Suprapubic skin (tissue), 4 donors: Measurements from ENCODE around the gene COBLL1. TPM values are rescaled to one million over a fixed set of nuclear protein-coding genes. Genes with fewer than 3 reads are reported as not detected.

Experiments used
- DNase-seq, 2 donors: peaks; one replicate each; pipeline ENCODE4 v3.0.0-alpha.2; 2019; ENCODE audit warnings: low spot score in 2 of 2
- H3K27ac ChIP-seq: fragments of 200-600 bp; sonication (generic); one replicate; pipeline ENCODE4 v1.5.1; 2019
- H3K27me3 ChIP-seq: fragments of 200-600 bp; sonication (generic); one replicate; pipeline ENCODE4 v1.5.1; 2019
- H3K36me3 ChIP-seq: fragments of 200-600 bp; sonication (generic); one replicate; pipeline ENCODE4 v1.5.1; 2019
- H3K4me1 ChIP-seq: fragments of 200-600 bp; sonication (generic); one replicate; pipeline ENCODE4 v1.5.1; 2019
- H3K4me3 ChIP-seq: fragments of 200-600 bp; sonication (generic); one replicate; pipeline ENCODE4 v1.5.1; 2019; ENCODE audit warnings: mild to moderate bottlenecking
- H3K9me3 ChIP-seq: fragments of 200-600 bp; sonication (generic); one replicate; pipeline ENCODE4 v1.5.1; 2019
- CTCF ChIP-seq, 2 donors: fragments of 200-600 bp in 1 of 2; fragments of 450-650 bp in 1 of 2; sonication (generic) in 1 of 2; IDR thresholded peaks; one replicate each; pipeline ENCODE4 v1.5.1; 2016 to 2019; ENCODE audit warnings: antibody characterized with exemption in 2 of 2, mild to moderate bottlenecking in 1 of 2, moderate library complexity in 1 of 2
- EP300 ChIP-seq: sonication (generic); formaldehyde crosslinking; IDR thresholded peaks from one replicate; pipeline ENCODE4 v1.6.1; 2017; ENCODE audit warnings: antibody characterized with exemption
- POLR2A ChIP-seq, 2 donors: fragments of 450-650 bp; IDR thresholded peaks; one replicate each; pipeline ENCODE4 v1.6.1; 2017; ENCODE audit warnings: antibody characterized with exemption in 2 of 2, mild to moderate bottlenecking in 2 of 2, moderate library complexity in 2 of 2
- POLR2AphosphoS5 ChIP-seq, 3 donors: sonication (generic); formaldehyde crosslinking; IDR thresholded peaks; one replicate each; pipeline ENCODE4 v1.6.1; 2017; ENCODE audit warnings: antibody characterized with exemption in 3 of 3
- WGBS: methylation state at CpG from one replicate; pipeline ENCODE4 v1.1.5; 2018; 5-methylcytosine and 5-hydroxymethylcytosine counted together
- total RNA-seq, 4 donors: library from RNA; depleted of rRNA; stranded (reverse); fragments of >200 nt; gene quantifications; one replicate each; pipeline ENCODE4 v1.1.0, GENCODE V29; 2016

COBLL1 gene
- total RNA-seq, 4 donors from 2014 or later, result 36.2 to 170 (median 61.0) TPM

- Histone ChIP-seq H3K27me3 (no peaks in the 10 kb centered on the region), H3K4me3 (no peak overlapping the region), H3K36me3 (no peaks in the 10 kb centered on the region), H3K9me3 (no peaks in the 10 kb centered on the region), H3K4me1 (peaks cover 32% of the 10 kb centered on the region), H3K27ac (peak overlapping the region; percentile 24)
- DNase-seq, result no peak
- WGBS, result 40% methylated on average over 2 of the region's 2 CpGs
- no peak for TF ChIP-seq POLR2A (IDR thresholded peaks at IDR 0.05)
- TF ChIP-seq POLR2AphosphoS5 (IDR thresholded peaks at IDR 0.05), result no peak
- no peak for TF ChIP-seq CTCF (IDR thresholded peaks at IDR 0.05)
- TF ChIP-seq EP300, result no peak
These were observed 59.3 kb downstream of the COBLL1 start for GRCh38 chr2:164782323-164782722.

GRCh38 chr2:164781394-164781793 lies 60.2 kb downstream of the COBLL1 start:
- no peak overlapping the region for H3K4me3 ChIP-seq
- no peaks in the 10 kb centered on the region for H3K9me3 ChIP-seq
- H3K36me3 ChIP-seq, result no peaks in the 10 kb centered on the region
- H3K27ac ChIP-seq, result peak overlapping the region; percentile 24
- H3K27me3 ChIP-seq, result no peaks in the 10 kb centered on the region
- peaks cover 32% of the 10 kb centered on the region for H3K4me1 ChIP-seq
- WGBS, result 63% methylated on average over 1 of the region's 1 CpG
- DNase-seq, result no peak
- no peak for TF ChIP-seq EP300
- no peak for TF ChIP-seq POLR2AphosphoS5 (IDR thresholded peaks at IDR 0.05)
- no peak for TF ChIP-seq POLR2A (IDR thresholded peaks at IDR 0.05)
- no peak for TF ChIP-seq CTCF (IDR thresholded peaks at IDR 0.05)

- Histone ChIP-seq H3K9me3 (no peaks in the 10 kb centered on the region), H3K27me3 (no peaks in the 10 kb centered on the region), H3K36me3 (no peaks in the 10 kb centered on the region), H3K27ac (no peak overlapping the region), H3K4me3 (no peak overlapping the region), H3K4me1 (peaks cover 30% of the 10 kb centered on the region)
- DNase-seq, result no peak
- 85% methylated on average over 9 of the region's 9 CpGs for WGBS
- TF ChIP-seq POLR2A (IDR thresholded peaks at IDR 0.05), result no peak
- TF ChIP-seq POLR2AphosphoS5 (IDR thresholded peaks at IDR 0.05), result no peak
- TF ChIP-seq CTCF (IDR thresholded peaks at IDR 0.05), result no peak
- TF ChIP-seq EP300, result no peak
These were observed 60.9 kb downstream of the COBLL1 start for GRCh38 chr2:164780611-164781178.

GRCh38 chr2:164779383-164780057 lies 62.1 kb downstream of the COBLL1 start:
- H3K9me3 ChIP-seq, result no peaks in the 10 kb centered on the region
- H3K27ac ChIP-seq, result no peak overlapping the region
- DNase-seq, result no peak
- H3K4me3 ChIP-seq, result no peak overlapping the region
- H3K36me3 ChIP-seq, result no peaks in the 10 kb centered on the region
- WGBS, result 78% methylated on average over 7 of the region's 7 CpGs
- H3K27me3 ChIP-seq, result no peaks in the 10 kb centered on the region
- TF ChIP-seq POLR2AphosphoS5 (IDR thresholded peaks at IDR 0.05), result no peak
- TF ChIP-seq EP300, result no peak
- no peak for TF ChIP-seq CTCF (IDR thresholded peaks at IDR 0.05)
- TF ChIP-seq POLR2A (IDR thresholded peaks at IDR 0.05), result no peak
- peaks cover 19% of the 10 kb centered on the region for H3K4me1 ChIP-seq

GRCh38 chr2:164778723-164779122 lies 62.9 kb downstream of the COBLL1 start:
- WGBS, result 89% methylated on average over 3 of the region's 3 CpGs
- no peaks in the 10 kb centered on the region for H3K9me3 ChIP-seq
- DNase-seq, result no peak
- H3K4me1 ChIP-seq, result peaks cover 19% of the 10 kb centered on the region
- no peaks in the 10 kb centered on the region for H3K27me3 ChIP-seq
- no peak for TF ChIP-seq CTCF (IDR thresholded peaks at IDR 0.05)
- TF ChIP-seq POLR2A (IDR thresholded peaks at IDR 0.05), result no peak
- no peak for TF ChIP-seq EP300
- no peak for TF ChIP-seq POLR2AphosphoS5 (IDR thresholded peaks at IDR 0.05)
- H3K36me3 ChIP-seq, result no peaks in the 10 kb centered on the region
- H3K27ac ChIP-seq, result no peak overlapping the region
- H3K4me3 ChIP-seq, result no peak overlapping the region
